Occipital lobe (tissue), 2 donors: Measurements from ENCODE around the gene CC2D2A. TPM values are rescaled to one million over a fixed set of nuclear protein-coding genes. Genes with fewer than 3 reads are reported as not detected.
A peak's percentile ranks its signal among the peaks of the same experiment; 100 is the strongest.

Experiments
- DNase-seq: peaks from one replicate; lab custom pipeline; 2025; lab: John Stamatoyannopoulos, UW
- total RNA-seq: library from RNA; depleted of rRNA; stranded (reverse); fragments of >200 nt; gene quantifications from one replicate; pipeline ENCODE4 v1.2.3, GENCODE V29; 2014

CC2D2A gene
- 19.8 TPM for total RNA-seq

GRCh38 chr4:15469402-15470127 is at the start of gene CC2D2A:
CC2D2A (plus strand) TSS chr4:15469882; CDS start chr4:15475933, 6,051 bp downstream.
- DNase-seq = no peak

DNA sequence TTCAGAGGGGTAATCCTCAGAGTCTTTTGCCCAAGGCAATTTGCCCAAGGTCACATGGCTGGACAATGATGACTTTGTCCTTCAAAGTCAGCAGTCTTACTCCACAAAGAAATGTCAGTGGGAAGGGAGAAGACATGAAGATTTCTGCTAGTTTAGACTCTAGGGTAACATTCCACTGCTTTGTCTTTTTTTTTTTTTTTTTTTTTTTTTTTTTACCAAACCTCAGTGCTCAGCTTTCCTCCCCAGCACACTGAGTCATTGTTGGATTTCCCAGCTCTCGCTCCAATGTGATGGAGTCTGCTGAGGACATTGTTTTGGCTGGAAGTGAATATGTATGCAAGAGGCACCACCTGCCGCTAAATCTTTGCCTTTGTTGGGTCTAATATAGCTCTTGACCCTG is 49.0 kb upstream of the CC2D2A start:
- DNase-seq = peak; percentile 16

DNA sequence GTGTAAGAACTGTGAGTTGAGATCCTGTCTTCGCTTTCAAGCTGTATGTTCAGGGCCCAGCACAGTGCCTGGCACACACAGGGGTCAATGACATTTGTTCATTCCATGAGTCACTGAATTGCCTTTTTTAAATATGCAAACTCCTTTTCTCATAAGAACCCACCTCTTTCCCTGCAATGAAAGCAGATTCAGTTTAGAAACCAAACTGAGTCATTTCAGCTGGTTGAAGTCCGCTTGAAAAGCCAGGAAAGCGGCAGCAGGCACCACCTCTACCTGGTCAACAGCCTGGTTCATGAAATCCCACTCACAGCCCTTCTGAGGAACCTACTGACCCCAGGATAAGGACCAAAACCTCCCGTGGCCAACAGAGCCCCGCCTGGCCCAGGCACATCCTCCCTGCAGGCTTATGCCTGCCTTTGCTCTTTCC is 46.4 kb upstream of the CC2D2A start:
- DNase-seq = no peak

DNA sequence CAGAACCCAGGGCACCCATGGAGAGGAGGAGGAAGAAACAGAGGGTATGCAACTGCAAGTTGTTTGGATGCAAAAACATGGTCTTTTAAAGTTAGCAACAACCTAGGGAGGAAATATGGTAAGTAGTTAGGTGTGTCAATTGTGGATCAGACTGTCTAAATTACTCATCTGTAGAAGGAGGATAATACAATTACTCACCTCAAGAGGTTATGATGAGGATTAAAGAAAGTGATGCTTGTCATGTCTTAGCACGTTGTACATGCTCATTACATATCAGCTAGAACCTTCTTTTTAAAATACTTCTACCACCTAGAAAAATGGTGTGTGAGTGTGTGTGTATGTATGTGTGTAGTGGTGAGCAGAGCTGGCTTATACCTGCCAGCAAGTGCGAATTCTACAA is 44.2 kb upstream of the CC2D2A start:
- DNase-seq = no peak

- no peak for DNase-seq
These were observed 42.5 kb upstream of the CC2D2A start for GRCh38 chr4:15427161-15427560.

- no peak for DNase-seq
These were observed 42.0 kb upstream of the CC2D2A start, which contains the start of gene C1QTNF7 for GRCh38 chr4:15427701-15428100. C1QTNF7 (plus strand) TSS chr4:15428033; CDS start chr4:15435744, 7,711 bp downstream.

GRCh38 chr4:15428611-15429010 is 41.1 kb upstream of the CC2D2A start:
- no peak for DNase-seq

- DNase-seq = no peak
These were observed 35.6 kb upstream of the CC2D2A start for GRCh38 chr4:15434091-15434490.

- DNase-seq = no peak
These were observed 35.0 kb upstream of the CC2D2A start for GRCh38 chr4:15434676-15435075.

DNA sequence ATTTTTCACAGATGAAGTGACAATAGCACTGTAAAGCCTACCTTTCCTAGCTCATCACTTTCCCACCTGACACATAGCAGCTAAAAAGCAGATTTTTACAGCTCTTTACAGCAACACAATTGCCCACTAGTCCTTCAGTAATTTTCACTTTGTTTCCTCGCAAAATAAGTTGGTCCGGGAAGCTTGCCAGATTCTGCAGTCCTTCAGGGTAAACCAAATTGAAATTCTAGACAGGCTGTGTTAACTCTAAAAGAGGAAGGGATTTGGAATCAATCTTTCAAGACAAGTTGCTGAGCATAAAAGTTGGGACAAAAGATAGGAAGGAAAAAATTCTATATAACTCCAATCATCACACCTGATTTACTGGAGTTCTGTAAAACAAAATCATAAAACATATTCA is 33.2 kb upstream of the CC2D2A start:
- DNase-seq = no peak

DNA sequence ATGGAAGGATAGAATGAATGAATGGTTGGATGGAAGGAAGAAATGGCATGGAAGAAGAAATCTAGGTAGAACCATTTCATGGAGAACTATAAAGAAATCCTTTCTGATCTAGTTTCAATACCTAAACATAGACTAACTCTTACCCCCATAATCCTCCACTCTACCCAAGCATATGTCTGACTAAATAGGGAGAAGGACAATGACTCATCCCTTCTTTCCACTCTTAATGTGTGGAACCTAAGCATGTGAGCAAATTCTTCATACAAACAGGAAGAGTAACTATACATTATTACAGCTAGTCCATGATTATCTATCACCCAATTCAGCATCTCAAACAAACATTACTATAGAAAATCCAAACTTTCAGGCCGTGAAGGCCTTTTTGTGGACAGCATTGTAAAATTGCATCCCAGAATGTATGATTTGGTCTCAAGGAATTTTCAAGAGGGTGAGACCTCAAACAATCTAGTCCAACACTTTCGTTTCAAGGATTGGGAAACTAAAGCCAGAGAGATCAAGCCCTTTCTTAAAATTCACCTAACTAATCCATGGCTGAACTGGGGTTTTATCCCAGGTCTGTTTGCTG is 30.6 kb upstream of the CC2D2A start:
- DNase-seq = no peak

DNA sequence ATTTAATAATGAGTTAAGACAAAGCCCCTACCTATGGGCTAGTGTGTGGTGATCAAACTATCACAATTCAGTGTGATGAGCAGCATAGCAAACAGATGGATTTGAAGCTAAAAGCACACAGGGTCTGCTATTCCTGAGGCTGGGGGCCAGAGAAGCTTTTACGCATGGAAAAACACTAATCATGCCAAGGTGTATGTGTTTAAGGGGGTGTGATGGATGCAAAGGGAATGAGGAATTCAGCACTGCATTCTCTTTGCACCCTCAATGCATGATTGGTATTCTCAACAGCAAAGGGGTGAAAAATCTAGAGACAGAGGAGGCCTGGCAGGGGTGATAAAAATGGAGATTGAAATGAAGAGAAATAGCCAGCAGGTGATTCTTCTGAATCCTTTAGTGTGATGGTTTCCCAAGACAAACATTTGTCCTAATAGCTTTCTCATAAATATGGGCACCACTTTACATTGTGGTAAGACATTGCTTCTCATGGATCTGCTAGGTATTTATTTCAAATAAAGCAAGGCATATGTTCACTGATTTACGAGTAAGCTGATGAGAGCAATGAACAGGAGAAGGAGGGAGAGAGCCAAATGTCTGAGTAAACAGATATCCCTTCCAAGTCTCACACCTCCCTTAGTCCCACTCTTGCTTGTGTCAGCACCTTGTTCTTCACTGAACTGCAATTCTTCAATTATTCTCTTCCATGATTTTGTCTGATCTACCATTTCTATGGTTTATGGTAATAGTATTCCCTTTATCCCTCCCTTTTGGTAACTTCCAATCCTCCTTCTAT is 26.1 kb upstream of the CC2D2A start:
- no peak for DNase-seq

DNA sequence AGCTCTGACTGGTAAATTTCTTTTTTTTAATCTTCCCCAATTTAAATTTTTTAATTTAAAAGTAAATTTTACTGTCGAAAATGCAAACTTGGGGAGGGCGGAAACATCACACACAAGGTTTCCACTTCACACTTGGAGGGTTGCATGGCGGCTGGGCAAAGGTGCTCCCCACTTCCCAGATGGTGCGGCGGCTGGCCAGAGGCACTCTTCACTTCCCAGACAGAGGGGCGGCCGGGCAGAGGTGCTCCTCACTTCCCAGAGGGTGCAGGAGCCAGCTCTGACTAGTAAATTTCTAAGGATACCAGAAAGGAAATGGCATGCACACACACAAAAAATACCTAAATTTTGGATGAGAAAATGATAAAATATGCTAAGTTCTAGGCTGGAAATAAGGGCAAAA is 25.4 kb upstream of the CC2D2A start:
- no peak for DNase-seq

- no peak for DNase-seq
These were observed 24.7 kb upstream of the CC2D2A start for GRCh38 chr4:15444879-15445547.

DNA sequence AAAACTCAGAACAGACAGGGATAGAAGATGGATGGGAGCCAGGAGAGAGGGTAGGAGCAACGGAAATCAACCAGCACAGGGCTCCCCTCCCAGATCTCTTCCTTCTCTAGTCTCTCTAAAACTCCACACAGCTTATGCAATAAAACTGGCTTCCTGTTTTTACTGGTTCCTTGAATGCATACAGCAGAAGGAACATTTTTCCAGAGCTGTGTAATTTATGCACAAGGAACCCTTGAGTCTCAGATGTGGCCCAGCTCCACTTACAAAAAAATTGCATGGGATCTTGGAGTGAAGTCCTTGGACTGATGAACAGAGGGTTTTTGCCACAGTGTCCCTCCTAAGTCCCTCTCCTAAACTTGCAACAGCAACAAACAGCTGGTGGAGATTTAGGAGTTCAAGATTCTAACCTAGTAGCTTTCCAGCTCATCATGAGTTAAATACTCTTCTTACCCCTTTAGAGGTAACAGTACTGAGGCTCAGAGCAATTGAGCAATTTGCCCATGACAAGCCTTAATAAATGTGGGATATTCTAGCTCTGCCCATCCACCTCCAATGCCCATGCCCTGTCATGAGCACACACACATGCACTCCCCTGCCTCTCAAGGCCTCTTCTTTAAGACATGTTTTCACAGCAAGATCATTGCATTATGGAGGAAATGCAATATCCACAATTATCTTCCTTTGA is 18.4 kb upstream of the CC2D2A start:
- DNase-seq = no peak

DNA sequence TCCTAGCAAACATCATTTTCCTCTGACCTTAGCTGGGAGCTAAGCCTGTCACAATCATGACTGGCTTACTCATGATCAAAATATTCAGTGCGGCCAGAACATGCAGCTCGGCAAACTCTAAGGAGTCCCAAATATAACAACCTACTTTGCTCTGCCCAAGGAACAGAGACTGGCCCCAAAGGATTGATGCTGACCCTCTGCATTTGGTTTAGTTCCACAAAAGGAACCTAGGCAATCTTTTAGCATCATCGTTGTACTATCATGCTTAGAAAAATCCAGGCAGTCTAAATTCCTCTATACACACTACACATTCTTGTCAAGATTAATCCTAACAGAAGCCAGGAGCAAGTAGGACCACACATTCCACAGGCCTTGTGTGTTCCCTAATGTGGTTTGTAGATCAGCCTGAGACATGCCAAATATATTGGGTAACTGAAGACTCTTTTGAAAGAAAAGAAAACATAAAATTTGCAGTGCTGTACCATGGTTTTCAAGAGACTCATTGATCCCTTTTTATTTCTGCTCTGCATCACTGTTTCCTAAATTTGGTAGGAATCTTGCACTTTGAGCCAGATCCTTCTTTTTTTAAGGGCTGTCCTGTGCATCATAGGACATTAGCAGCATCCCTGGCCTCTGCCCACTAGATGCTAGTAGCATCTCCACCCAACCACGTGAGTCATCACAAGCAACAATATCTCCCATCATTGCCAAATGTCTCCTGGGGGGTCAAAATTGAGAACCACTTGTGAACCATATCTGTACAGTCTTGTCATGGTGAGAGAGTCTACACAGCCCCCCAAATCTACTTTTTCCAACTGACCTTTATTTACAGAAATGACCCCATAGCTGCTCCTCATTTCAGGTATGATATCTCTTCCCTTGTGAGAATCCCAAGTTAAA is 17.6 kb upstream of the CC2D2A start:
- no peak for DNase-seq

GRCh38 chr4:15455290-15455689 is 14.4 kb upstream of the CC2D2A start:
- no peak for DNase-seq

DNA sequence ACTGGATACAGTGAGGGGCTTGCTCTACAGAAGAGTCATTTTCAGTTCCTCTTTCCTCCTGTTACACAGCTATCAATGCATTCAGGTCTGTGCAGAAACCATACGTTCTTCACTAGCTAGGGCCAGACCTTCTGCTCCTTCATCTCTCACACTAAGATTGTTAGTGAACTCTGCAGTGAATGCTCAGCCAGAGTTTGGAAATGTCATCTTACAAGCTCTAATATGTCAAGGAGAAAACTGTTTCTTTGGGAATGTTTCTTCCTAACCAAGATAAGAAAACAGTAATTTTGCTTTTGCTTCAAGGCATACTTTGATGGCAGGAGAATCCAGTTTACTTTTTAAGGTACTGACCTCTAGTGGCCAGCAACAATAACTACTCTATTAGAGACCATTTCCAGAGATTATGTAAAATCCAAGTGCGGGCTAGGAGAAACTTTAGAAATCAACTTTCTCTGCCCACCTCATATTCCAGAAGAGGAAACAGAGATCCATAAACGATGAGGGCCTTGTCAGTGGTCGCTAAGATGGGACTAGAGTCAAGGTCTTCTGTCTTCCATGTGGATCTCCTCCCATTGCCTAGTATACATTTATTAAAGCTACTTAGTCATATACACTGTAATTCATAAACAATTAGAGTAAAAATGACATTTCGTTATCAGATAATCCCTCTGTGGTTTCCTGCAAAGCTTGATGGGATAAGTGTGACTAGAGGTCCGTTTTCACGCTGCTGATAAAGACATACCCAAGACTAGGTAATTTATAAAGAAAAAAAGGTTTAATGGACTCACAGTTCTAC is 12.1 kb upstream of the CC2D2A start:
- no peak for DNase-seq

GRCh38 chr4:15458616-15459015 is 11.1 kb upstream of the CC2D2A start:
- no peak for DNase-seq
